Measurements from ENCODE around the gene ATP2B1.
A peak's percentile ranks its signal among the peaks of the same experiment; 100 is the strongest.

Gene ATP2B1

DNA sequence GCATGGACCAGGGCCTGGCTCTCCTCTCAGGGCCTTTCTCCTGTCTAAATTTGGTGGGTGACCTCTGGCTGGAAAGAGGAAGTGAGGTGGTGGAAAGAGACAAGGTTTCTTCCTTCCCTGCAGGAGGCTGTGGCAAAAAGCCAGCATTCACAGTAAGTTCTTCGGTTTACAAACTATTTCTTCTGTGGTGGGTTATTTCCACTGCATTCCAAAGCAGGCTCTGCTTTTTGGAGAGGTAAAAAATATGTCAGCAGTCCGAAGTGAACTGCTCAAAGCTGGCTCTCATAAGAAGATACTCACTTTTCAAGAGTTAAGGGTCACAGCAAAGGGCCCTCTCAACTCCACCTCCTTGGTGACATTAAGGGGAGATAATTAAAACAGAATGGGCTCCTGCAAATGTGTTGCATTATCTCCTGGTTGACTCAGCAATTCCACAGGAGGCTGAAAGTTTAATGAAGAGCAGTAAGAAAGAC is 133.9 kb downstream of the ATP2B1 start:
- DNase-seq, result peak; percentile 87

DNA sequence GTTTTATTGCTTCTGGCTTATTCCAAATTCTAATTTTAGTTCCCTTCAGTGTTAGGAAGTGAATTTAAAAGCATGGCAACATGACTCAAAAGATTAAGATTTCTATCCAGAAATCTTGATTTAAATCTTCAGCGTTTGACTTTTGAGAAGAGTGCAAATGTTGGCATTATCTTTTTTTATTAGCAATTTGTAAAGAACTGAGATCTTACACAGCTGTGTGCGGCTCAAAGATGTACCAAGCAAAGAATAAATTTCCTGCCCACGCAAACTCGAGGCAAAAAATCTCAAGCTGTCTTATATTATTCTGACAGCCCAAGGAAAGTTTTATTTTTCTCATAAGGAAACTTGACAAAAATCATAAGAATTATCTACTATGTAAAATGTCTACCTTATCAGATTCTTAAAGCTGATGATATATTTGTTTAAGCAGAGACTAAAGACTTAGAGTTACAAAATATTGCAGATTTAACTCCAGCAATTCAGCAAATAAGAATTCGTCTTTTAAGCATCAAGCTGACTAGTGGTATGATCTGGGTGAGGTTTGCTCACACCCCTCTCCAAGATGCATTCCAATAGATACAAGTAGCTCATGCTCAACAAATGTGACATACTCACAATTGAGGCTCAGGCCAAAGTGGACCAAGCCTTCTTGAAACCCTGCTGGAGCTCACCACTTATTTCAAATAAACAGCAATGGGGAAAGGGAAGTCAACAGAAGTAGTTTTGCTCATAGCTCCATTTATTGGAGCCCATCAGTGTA is 135.4 kb downstream of the ATP2B1 start:
- peak; percentile 32 for DNase-seq

DNA sequence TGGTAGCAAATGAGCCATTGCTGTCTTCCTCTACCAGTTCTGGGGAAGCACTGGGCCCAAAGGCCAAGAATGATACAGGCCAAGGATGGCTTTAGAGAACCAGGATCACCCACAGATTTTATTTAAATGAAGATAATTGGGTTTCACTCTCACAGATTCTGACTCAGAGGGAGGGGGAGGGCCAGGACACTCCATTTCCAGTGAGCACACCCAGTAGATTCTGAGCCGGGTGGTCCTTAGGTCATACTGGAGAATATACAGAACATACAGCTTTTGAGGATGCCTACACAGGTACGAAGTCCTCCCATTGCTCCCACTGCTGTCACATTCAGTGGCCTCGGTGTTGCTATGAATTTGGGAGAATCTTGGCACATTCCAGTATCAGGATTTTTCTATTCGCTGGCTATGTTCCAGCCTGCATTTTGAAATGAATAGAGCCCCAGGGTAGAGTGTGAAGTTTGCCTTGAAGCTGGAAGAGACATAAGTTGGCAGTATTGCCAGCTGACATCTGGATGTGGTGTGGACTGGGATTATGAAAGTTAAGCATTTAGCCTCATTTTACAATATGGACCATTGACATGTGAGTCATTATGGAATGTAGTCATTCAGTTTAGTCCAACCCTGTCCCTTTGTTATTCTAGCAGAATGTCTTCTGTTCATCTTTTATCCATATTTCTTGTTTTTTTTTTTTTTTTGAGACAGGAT is 137.0 kb downstream of the ATP2B1 start:
- peak; percentile 56 for DNase-seq

DNA sequence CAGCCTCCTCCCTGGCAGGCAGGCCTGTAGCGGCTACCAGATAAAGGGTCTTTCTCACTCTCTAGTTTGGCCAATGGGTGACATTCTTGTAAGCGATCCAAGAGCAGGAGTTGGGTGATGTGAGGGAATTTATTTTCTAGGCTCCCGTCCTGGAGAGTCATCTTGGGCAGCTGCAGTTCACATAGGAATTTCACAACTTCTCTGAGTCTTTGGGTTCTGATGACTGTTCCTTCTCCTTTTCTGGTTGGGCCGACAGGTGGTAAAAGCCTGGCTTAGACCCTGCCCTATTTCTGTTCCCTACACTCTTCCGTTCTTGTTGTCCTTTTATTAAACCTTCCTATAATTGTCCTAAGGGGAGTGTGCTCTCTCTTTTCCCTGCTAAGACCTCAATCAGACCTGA is 140.2 kb downstream of the ATP2B1 start:
- DNase-seq, result no peak

DNA sequence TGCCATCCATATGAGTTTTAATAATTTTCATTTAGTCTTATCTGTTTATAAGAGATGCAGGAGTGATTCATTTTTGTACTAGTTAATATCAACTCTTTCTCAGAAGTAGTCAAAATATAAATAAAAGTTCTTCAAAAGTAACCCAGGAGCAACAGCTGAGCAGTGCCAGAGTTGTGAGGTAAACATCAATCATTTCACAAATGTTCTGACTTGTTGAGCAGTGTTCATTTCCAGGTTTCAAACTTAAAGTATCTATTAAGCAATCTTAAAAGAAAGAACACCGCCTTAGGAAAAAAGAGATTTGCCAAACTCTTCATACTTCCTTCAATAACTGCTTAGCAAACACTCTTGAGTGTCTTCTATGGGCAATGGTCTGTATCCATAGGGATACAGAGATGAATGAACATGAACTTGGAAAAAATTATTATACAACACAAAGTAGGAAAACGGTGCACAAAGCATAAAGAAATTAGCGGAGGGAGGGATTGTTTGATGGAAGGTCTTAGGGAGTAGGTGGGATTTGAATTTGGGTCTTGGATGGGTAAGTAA is 140.9 kb downstream of the ATP2B1 start:
- DNase-seq, result no peak

DNA sequence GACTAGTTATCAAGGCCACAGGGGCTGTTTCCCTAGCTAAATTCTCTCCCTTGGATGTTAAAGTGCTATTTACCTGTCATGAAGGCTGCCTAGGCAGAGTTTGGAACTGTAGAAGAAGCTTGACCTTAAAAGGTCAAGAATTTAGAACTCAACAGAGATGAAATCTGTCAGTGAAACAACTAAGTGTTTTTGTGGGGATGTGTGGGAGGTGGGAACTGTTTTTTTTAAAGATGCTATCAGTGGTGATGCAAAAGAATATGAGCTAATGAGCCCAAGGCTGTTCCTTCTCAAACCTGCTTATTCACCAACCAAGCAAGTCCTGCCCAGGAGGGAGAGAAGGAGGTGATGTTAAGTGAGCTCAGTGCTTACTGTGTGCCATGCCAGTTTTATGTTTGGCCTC is 142.0 kb downstream of the ATP2B1 start:
- no peak for DNase-seq

DNA sequence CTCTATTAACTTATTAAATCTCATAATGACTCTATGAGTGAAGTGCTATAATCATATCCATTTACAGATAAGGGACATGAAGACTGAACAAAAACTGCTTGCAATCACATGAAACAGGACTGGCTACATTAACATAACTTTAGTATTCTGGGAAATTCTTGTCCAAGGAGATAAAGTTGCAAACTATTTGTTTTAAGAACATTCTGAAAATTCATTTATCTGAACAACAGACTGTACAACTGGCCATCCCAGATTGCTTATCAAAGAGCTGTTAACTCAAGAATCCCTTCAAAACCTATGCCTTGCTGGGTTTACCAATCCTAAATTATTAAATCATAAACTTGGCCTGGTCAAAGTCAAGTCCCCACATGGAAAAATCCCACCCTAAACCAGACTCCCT is 143.6 kb downstream of the ATP2B1 start:
- no peak for DNase-seq

DNA sequence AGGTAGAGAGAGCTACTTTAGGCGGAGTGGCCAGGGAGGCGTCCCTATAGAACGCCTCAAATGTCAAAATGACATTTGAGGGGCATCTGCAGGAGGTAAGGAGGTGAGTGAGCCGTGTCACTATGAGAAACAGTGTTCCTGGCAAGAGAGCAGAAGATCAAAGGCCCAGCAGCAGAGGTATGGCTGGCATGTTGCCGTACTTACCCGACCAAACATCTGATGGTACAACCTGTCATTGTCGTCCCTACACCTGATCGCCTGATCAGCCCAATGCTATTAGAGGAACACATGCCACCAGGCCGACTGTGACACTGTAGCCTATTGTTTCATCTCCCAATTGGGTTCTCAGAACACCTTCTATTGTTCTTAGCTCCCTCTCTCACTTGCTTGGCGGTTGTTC is 148.9 kb downstream of the ATP2B1 start:
- no peak for DNase-seq

DNA sequence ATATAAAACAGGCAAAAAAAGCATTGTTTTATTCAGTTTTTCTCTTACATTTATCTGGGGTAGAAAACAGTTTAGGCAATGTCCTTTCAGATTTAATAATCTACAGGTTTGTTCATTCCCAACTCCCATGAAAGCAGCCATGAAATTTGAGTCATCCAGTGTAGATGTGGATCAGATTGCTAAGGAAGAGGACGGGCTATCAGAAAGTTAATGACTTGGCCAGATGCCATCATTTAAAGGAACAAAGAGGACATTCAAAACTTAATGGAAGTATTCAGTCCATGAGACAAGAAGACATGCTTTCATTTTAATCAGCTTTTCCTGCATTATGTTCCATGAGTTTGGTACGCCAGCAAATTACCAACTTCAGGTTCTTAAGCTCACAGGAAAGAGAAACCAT is 151.7 kb downstream of the ATP2B1 start:
- DNase-seq, result no peak

DNA sequence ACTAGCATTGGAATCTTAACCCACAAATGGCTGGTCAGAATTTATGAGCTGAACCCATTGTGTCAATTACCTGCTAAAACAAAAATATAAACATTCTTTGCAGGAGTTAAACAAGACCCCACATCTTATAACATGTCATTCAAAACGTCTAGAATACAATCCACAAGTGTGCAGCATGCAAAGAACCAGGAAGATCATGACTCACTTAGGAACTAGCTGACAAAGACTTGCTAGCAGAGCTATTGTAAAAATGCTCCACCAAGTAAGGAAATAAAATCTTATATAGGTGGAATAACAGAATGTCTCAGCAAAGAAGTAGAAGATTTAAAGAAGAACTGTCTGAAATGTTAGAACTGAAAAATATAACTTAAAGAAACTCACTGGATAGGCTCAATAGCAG is 156.3 kb downstream of the ATP2B1 start:
- no peak for DNase-seq

DNA sequence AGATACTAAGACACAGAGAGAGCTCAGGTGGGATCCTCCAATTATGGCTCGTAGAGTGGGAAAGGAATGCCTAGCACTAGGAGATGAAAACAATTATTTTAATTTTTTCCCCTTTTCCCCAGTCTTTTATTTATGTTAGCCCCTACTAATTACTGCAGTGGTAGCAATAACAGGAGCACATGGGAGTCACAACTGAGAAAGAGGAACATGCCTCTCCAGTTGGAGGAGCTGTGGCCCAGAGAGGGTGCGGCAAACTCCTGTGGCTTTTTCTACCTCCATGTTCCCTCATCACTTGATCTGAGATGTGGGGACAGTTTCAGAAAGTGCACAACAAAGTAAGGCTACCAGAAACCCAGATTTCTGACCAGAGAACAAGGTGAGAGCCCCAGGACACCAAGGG is 156.9 kb downstream of the ATP2B1 start:
- DNase-seq, result no peak

DNA sequence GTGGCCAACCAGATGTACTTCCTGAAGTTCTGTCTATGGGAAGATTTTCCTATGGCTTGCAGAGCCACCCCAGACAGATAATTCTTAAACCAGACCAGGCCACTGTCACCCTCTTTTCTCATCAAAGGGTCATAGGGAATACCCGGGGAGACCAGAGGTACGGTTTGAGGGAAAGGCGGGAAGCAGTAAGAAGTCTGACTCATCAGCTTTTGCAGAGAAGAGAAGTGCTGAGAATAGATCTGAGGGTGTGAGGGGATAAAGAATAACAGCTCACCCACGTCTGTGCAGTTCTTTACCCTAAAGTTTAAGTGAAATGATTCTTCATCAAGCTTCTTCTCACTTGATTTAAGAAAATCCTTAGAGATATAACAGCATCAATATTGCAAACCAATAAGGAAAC is 161.5 kb downstream of the ATP2B1 start:
- no peak for DNase-seq

DNA sequence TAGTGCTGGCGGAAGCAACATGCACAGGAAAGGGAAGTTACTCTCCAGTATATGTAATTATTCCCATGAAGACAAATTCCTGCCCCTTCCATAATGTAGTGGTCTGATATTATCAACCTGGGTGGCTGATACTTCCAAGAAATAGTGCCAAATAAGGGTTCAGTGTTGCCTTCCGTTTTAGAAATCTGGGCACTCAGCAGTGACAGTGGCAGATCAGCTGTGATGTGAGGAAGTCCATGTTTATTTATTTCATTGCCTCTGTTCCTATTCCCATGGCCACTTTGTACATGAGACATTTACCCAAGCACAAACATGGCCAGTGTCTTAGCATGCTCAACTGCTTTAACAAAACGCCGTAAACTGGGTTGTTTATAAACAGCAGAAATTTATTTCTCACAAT is 162.5 kb downstream of the ATP2B1 start:
- no peak for DNase-seq

DNA sequence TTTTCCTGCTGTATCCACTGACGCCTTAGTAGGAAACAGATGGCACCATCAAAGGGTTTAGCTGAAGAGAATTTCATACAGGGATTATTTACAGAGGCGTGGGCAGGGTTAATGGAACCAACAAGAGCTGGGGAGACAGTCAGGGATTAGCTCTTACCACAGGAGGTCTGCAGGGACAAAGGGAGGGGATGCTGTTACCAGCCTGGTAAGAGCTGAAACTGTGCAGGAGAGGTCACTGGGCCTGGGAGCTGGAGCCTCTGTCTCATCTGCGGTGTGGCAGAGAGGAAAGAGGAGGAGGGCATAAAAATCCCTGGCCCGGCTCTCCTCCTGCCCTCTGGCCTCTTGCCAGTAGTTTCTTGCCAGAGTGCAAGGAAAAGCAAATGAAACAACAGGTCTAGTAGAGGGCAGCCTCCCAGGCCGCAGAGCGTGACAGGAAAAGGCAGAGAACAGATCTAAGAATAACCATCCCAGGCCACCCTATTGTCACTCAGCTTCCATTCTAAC is 163.9 kb downstream of the ATP2B1 start:
- DNase-seq, result no peak

DNA sequence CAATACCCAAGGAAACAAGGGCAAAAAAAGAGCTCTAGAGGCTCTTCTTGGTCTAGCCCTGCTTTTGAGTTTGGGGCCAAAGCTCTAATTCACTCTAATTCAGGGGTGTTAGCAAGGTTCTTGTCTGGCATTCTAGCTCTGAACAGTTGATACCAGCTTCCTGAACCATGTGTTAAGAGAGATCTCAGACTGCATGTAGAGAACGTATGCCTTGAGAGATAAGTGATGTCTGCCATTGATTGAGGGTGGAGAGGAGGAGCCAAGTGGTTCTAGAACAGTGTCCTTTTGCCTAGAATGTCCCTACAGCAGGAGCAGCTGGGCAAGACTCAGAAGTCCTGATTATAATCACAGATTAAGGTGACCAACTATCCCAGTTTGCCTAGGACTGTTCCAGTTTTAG is 164.6 kb downstream of the ATP2B1 start:
- no peak for DNase-seq

DNA sequence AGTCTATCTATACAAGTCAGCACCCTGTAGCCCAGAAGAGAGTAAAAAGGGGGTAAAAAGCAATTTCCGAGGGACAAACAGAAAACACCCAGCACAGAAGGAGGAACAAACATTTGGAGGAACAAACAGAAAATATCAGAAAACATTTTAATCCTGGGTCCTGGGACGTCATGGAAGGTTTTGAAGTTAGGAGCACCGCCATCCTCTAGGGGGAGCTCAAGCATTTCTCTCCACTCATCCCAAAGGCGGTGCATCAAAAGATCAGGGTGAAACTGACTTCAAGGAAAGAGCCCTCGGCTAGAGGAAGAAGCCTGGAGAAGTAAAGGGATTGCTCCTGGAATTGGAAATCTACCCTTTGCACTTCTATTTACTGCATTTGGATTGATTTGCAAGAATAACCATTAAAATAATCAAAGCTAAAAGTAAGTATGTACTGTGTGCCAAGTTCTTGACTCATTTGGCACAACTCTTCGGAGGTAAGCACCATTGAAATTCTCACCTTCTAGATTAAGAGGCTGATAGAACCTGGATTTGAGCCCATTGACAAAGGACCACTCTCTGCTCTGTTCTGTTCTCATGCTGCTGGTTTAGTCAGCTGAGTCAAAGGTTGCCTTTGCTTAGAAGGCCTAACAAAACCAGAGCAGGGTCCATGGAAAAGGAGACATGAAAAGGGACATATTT is 165.6 kb downstream of the ATP2B1 start:
- peak; percentile 78 for DNase-seq

DNA sequence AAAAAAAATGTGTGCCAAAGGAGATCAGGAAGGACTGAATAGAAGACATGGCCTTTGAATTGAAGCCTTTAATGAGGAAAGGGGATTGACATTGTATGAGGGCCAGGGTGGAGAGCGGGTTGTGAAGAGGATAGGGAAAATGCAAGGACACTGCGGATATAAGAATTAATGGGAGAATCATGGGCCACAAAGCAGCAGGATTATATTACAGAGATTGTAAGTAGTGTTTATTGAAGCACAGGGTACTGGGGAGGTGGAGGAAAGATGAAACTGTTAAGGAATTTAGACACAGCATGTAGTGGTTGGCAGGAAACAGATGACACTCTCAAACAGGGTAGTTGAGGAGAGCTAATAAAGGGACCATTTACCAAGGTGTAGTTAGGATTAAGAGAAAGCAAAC is 166.4 kb downstream of the ATP2B1 start:
- no peak for DNase-seq

DNA sequence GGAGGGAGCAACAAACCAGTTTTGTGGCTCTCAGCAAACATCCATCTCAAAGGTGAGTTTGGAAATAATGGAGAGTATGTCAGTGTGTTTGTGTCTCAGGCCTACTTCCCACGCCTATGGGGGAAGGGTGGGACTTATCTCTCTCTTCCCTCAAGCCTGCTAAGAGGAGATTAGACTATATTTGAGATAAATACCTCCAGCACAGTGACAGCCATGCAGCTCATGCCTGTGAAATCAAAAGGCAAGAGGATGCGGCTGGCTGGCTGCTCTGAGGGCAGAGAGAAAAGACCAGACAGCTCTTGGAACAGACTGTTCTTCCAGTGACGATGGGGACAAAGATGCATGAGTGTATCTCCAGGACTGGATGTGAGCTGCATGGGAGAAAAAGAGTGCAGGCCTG is 168.1 kb downstream of the ATP2B1 start:
- DNase-seq, result no peak

DNA sequence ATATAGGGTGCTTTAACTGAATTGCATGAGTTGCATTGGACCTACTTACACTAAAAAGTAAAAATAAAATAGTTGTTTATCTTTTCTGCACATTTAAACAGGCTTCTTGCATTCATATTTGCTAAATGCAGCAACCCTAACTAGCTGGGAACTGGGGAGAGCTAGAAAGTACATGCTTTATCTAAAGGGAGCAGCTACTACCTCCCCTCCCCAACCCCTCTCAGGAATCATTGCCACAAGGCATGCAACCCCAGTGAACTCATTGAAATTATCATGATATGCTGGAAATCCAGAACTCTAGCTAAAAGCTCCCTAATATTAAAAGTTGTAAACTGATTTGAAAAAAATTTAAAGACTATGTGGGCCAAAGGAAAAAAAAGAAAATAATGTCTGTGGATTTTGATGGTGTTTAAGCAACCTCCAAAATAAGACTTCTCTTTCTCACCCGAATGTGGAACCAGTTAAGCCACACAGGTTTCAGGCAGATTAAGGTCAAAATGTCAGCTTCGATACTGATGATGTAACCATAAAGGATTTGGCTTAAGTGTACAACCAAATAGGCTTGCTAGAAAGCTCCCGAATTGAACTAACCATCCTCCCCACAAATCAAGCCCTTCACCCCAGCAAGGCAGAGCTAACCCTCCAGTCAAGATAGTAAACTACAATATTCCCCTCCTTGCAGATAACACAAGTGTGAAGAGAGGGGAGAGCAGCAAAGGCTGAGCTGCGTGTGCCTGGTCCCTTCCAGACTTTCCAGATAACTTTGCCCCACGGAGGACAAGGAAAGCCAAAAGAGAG is 169.0 kb downstream of the ATP2B1 start:
- DNase-seq, result no peak

DNA sequence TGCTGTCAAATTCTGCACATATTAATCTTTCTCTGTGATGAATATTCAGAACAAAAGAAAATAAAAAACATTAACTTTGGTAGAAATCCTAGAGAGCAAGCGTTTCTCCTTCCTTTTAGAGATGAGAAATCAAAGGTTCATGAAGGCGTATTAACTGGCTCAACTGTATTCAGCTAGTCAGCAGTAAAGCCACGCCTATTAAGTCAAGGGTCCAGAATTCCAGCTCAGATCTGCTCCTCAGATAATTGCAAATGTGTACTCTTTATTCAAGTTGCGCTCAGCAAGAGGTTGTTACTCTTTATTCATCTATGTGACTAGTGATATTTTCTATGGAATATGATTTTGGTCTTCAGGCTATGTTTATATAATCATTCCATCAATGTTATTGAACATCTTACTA is 169.7 kb downstream of the ATP2B1 start:
- no peak for DNase-seq

Measured in fibroblast of skin of right biceps (primary cell).